HepG2 (cell line): ENCODE measurements around the gene MSI2. TPM values are rescaled to one million over a fixed set of nuclear protein-coding genes. Genes with fewer than 3 reads are reported as not detected.
A peak's percentile ranks its signal among the peaks of the same experiment; 100 is the strongest.

Experiments
- BCL6 ChIP-seq: IDR thresholded peaks from 2 replicates; pipeline ENCODE4 v1.6.1; 2016; ENCODE audit warnings: missing genetic modification reagents, missing compliant biosample characterization
- BHLHE40 ChIP-seq: IDR thresholded peaks from 2 replicates; pipeline ENCODE4 v1.6.1; 2011; ENCODE audit warnings: low read length, improper control_type of control experiment
- CHD4 ChIP-seq: fragments of 200-600 bp; sonication (generic); IDR thresholded peaks from 2 replicates; pipeline ENCODE4 v1.7.0; 2017; ENCODE audit warnings: mild to moderate bottlenecking, low read length, borderline replicate concordance
- EEA1 ChIP-seq: sonication (generic); formaldehyde crosslinking; IDR thresholded peaks from 2 replicates; pipeline ENCODE4 v1.5.1; 2020; ENCODE audit warnings: mild to moderate bottlenecking, missing genetic modification reagents, borderline replicate concordance
- KLF11 ChIP-seq: IDR thresholded peaks from 2 replicates; pipeline ENCODE4 v1.6.1; 2016; ENCODE audit warnings: missing compliant biosample characterization
- TCF7 ChIP-seq: sonication (generic); IDR thresholded peaks from 2 replicates; pipeline ENCODE4 v1.6.1; 2016; ENCODE audit warnings: antibody characterized with exemption, low read depth
- ZBTB7B ChIP-seq: sonication (generic); formaldehyde crosslinking; IDR thresholded peaks from 2 replicates; pipeline ENCODE4 v1.4.0; 2020; ENCODE audit warnings: missing genetic modification reagents
- ZMYM3 ChIP-seq: sonication (generic); formaldehyde crosslinking; IDR thresholded peaks from 2 replicates; pipeline ENCODE4 v1.5.1; 2020; ENCODE audit warnings: mild to moderate bottlenecking, missing genetic modification reagents
- ZNF260 ChIP-seq: sonication (generic); formaldehyde crosslinking; IDR thresholded peaks from 2 replicates; pipeline ENCODE4 v1.4.0; 2020; ENCODE audit warnings: missing genetic modification reagents, low read depth, mild to moderate bottlenecking, borderline replicate concordance
- ZNF354B ChIP-seq: sonication (generic); formaldehyde crosslinking; IDR thresholded peaks from 2 replicates; pipeline ENCODE4 v1.8.0; 2022; ENCODE audit warnings: mild to moderate bottlenecking, missing genetic modification reagents
- ZNF430 ChIP-seq: sonication (generic); formaldehyde crosslinking; IDR thresholded peaks from 2 replicates; pipeline ENCODE4 v1.9.0; 2021; ENCODE audit warnings: mild to moderate bottlenecking, missing genetic modification reagents
- ZNF703 ChIP-seq: sonication (generic); formaldehyde crosslinking; IDR thresholded peaks from 2 replicates; pipeline ENCODE4 v1.5.1; 2020; ENCODE audit warnings: missing genetic modification reagents, mild to moderate bottlenecking, moderate library complexity, borderline replicate concordance
- polyA plus RNA-seq, 8 experiments: library from polyadenylated mRNA; depleted of rRNA in 3 of 8; stranded (reverse) in 7 of 8; unstranded in 1 of 8; fragments of >200 nt; fragmentation: Illumina TruSeq in 4 of 8; extraction: Trizol in 4 of 8; gene quantifications; 2 replicates each; pipeline versions ENCODE4 v1.2.1 to v1.2.3, GENCODE V29; 2011 to 2016; ENCODE audit warnings: low read depth in 4 of 8, missing spikeins in 1 of 8, mixed read lengths in 1 of 8; ENCODE audit not compliant: insufficient read depth in 1 of 8
- total RNA-seq, 5 experiments: library from RNA; depleted of rRNA; stranded (reverse); fragments of >200 nt; fragmentation: Illumina TruSeq; extraction: Trizol; gene quantifications; 2 replicates each; pipeline ENCODE4 v1.2.3, GENCODE V29; 2016; ENCODE audit warnings: low read depth in 1 of 5
- TF ChIP-seq, protein P1 (sequence below): sonication (generic); formaldehyde crosslinking; IDR thresholded peaks from 2 replicates; pipeline ENCODE4 v1.5.0; 2020; ENCODE audit warnings: mild to moderate bottlenecking, missing genetic modification reagents, borderline replicate concordance
- TF ChIP-seq, protein P2 (sequence below): sonication (generic); formaldehyde crosslinking; IDR thresholded peaks from 2 replicates; pipeline ENCODE4 v1.4.0; 2020; ENCODE audit warnings: mild to moderate bottlenecking, missing genetic modification reagents
- TF ChIP-seq, protein P3 (sequence below): sonication (generic); formaldehyde crosslinking; IDR thresholded peaks from 2 replicates; pipeline ENCODE4 v1.4.0; 2020; ENCODE audit warnings: missing genetic modification reagents
- TF ChIP-seq, protein P4 (sequence below): sonication (generic); formaldehyde crosslinking; conservative IDR thresholded peaks from 2 replicates; pipeline ENCODE4 v1.4.0; 2020; ENCODE audit warnings: missing genetic modification reagents

MSI2 gene
- total and polyA plus RNA-seq, 2 of the 13 experiments (the other 11 are each of a cell fraction or from before 2014, with no cell fraction given): 77.5 to 78.4 TPM

DNA sequence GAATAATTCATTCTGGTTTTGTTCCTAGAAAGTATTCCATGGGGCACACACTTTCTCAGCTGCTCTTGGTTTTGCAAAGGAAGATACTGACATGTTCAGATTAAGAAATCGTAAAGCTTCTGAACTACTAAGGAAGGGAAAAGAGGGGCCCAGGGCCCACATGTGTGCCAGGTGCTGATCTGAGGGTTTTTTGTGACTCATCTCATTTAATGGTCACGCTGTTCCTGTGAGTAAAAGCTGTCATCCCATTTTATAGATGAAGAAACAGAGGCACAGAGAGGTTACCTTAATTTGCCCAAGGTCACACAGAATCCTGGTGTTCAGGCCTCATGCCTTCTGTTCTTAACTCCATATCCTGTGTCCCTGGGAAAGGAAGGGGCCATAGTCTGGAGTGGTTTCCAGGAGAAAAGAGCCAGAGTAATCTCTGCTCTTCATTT lies 113.2 kb downstream of the MSI2 start (continued):
- TF ChIP-seq, protein P1, sequence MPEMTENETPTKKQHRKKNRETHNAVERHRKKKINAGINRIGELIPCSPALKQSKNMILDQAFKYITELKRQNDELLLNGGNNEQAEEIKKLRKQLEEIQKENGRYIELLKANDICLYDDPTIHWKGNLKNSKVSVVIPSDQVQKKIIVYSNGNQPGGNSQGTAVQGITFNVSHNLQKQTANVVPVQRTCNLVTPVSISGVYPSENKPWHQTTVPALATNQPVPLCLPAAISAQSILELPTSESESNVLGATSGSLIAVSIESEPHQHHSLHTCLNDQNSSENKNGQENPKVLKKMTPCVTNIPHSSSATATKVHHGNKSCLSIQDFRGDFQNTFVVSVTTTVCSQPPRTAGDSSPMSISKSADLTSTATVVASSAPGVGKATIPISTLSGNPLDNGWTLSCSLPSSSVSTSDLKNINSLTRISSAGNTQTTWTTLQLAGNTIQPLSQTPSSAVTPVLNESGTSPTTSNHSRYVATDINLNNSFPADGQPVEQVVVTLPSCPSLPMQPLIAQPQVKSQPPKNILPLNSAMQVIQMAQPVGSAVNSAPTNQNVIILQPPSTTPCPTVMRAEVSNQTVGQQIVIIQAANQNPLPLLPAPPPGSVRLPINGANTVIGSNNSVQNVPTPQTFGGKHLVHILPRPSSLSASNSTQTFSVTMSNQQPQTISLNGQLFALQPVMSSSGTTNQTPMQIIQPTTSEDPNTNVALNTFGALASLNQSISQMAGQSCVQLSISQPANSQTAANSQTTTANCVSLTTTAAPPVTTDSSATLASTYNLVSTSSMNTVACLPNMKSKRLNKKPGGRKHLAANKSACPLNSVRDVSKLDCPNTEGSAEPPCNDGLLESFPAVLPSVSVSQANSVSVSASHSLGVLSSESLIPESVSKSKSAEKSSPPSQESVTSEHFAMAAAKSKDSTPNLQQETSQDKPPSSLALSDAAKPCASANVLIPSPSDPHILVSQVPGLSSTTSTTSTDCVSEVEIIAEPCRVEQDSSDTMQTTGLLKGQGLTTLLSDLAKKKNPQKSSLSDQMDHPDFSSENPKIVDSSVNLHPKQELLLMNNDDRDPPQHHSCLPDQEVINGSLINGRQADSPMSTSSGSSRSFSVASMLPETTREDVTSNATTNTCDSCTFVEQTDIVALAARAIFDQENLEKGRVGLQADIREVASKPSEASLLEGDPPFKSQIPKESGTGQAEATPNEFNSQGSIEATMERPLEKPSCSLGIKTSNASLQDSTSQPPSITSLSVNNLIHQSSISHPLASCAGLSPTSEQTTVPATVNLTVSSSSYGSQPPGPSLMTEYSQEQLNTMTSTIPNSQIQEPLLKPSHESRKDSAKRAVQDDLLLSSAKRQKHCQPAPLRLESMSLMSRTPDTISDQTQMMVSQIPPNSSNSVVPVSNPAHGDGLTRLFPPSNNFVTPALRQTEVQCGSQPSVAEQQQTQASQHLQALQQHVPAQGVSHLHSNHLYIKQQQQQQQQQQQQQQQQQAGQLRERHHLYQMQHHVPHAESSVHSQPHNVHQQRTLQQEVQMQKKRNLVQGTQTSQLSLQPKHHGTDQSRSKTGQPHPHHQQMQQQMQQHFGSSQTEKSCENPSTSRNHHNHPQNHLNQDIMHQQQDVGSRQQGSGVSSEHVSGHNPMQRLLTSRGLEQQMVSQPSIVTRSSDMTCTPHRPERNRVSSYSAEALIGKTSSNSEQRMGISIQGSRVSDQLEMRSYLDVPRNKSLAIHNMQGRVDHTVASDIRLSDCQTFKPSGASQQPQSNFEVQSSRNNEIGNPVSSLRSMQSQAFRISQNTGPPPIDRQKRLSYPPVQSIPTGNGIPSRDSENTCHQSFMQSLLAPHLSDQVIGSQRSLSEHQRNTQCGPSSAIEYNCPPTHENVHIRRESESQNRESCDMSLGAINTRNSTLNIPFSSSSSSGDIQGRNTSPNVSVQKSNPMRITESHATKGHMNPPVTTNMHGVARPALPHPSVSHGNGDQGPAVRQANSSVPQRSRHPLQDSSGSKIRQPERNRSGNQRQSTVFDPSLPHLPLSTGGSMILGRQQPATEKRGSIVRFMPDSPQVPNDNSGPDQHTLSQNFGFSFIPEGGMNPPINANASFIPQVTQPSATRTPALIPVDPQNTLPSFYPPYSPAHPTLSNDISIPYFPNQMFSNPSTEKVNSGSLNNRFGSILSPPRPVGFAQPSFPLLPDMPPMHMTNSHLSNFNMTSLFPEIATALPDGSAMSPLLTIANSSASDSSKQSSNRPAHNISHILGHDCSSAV (CRISPR knock-in tag): no peak
- TF ChIP-seq ZNF703 (CRISPR knock-in tag): no peak
- no peak for TF ChIP-seq EEA1 (CRISPR knock-in tag)
- TF ChIP-seq ZNF260 (CRISPR knock-in tag): no peak
- TF ChIP-seq, protein P2, sequence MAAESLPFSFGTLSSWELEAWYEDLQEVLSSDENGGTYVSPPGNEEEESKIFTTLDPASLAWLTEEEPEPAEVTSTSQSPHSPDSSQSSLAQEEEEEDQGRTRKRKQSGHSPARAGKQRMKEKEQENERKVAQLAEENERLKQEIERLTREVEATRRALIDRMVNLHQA (CRISPR knock-in tag): no peak
- peak; percentile 91 for TF ChIP-seq CHD4
- TF ChIP-seq TCF7: no peak
- 0 out of 2 replicates have a peak, but pooled peaks have one; percentile 8 for TF ChIP-seq ZNF430 (CRISPR knock-in tag)
- TF ChIP-seq BCL6: peak; percentile 80
- TF ChIP-seq, protein P3, sequence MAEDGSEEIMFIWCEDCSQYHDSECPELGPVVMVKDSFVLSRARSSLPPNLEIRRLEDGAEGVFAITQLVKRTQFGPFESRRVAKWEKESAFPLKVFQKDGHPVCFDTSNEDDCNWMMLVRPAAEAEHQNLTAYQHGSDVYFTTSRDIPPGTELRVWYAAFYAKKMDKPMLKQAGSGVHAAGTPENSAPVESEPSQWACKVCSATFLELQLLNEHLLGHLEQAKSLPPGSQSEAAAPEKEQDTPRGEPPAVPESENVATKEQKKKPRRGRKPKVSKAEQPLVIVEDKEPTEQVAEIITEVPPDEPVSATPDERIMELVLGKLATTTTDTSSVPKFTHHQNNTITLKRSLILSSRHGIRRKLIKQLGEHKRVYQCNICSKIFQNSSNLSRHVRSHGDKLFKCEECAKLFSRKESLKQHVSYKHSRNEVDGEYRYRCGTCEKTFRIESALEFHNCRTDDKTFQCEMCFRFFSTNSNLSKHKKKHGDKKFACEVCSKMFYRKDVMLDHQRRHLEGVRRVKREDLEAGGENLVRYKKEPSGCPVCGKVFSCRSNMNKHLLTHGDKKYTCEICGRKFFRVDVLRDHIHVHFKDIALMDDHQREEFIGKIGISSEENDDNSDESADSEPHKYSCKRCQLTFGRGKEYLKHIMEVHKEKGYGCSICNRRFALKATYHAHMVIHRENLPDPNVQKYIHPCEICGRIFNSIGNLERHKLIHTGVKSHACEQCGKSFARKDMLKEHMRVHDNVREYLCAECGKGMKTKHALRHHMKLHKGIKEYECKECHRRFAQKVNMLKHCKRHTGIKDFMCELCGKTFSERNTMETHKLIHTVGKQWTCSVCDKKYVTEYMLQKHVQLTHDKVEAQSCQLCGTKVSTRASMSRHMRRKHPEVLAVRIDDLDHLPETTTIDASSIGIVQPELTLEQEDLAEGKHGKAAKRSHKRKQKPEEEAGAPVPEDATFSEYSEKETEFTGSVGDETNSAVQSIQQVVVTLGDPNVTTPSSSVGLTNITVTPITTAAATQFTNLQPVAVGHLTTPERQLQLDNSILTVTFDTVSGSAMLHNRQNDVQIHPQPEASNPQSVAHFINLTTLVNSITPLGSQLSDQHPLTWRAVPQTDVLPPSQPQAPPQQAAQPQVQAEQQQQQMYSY (CRISPR knock-in tag): no peak
- TF ChIP-seq ZBTB7B: 0 out of 2 replicates have a peak, but pooled peaks have one; percentile 10
- TF ChIP-seq ZNF354B (CRISPR knock-in tag): no peak
- TF ChIP-seq BHLHE40: no peak
- TF ChIP-seq KLF11 (CRISPR knock-in tag): 0 out of 2 replicates have a peak, but pooled peaks have one; percentile 18
- TF ChIP-seq ZMYM3 (CRISPR knock-in tag): peak; percentile 87
- TF ChIP-seq, protein P4, sequence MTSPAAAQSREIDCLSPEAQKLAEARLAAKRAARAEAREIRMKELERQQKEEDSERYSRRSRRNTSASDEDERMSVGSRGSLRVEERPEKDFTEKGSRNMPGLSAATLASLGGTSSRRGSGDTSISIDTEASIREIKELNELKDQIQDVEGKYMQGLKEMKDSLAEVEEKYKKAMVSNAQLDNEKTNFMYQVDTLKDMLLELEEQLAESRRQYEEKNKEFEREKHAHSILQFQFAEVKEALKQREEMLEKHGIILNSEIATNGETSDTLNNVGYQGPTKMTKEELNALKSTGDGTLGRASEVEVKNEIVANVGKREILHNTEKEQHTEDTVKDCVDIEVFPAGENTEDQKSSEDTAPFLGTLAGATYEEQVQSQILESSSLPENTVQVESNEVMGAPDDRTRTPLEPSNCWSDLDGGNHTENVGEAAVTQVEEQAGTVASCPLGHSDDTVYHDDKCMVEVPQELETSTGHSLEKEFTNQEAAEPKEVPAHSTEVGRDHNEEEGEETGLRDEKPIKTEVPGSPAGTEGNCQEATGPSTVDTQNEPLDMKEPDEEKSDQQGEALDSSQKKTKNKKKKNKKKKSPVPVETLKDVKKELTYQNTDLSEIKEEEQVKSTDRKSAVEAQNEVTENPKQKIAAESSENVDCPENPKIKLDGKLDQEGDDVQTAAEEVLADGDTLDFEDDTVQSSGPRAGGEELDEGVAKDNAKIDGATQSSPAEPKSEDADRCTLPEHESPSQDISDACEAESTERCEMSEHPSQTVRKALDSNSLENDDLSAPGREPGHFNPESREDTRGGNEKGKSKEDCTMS (CRISPR knock-in tag): no peak
